Peyer's patch (tissue), 4 donors: Measurements from ENCODE around the gene FKBP7.
"Not testable (repeated sequence)": the region's sequence is repeated elsewhere in the genome, so short reads cannot be mapped to it uniquely, and the experiment has no call there.

Experiments
- POLR2A ChIP-seq, 2 donors: fragments of 450-650 bp; IDR thresholded peaks; one replicate each; pipeline ENCODE4 v1.5.1; 2017; ENCODE audit warnings: antibody characterized with exemption in 2 of 2, mild to moderate bottlenecking in 2 of 2, moderate library complexity in 2 of 2
- TF ChIP-seq, protein P1 (sequence below), 6 experiments: fragments of 450-650 bp in 4 of 6; fragments of 200-600 bp in 2 of 6; sonication (generic) in 1 of 6; IDR thresholded peaks; one replicate each; pipeline ENCODE4 v1.5.1; 2017 to 2019; ENCODE audit warnings: antibody characterized with exemption in 6 of 6, mild to moderate bottlenecking in 3 of 6, moderate library complexity in 1 of 6

- TF ChIP-seq, protein P1, sequence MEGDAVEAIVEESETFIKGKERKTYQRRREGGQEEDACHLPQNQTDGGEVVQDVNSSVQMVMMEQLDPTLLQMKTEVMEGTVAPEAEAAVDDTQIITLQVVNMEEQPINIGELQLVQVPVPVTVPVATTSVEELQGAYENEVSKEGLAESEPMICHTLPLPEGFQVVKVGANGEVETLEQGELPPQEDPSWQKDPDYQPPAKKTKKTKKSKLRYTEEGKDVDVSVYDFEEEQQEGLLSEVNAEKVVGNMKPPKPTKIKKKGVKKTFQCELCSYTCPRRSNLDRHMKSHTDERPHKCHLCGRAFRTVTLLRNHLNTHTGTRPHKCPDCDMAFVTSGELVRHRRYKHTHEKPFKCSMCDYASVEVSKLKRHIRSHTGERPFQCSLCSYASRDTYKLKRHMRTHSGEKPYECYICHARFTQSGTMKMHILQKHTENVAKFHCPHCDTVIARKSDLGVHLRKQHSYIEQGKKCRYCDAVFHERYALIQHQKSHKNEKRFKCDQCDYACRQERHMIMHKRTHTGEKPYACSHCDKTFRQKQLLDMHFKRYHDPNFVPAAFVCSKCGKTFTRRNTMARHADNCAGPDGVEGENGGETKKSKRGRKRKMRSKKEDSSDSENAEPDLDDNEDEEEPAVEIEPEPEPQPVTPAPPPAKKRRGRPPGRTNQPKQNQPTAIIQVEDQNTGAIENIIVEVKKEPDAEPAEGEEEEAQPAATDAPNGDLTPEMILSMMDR (IDR thresholded peaks at IDR 0.05) = not testable (repeated sequence)
- not testable (repeated sequence) for TF ChIP-seq POLR2A (IDR thresholded peaks at IDR 0.05)
These were observed 47.1 kb upstream of the FKBP7 start for GRCh38 chr2:178525460-178525859.
